Renal pelvis (tissue), 4 donors: Measurements from ENCODE around the gene CDC14B. TPM values are rescaled to one million over a fixed set of nuclear protein-coding genes. Genes with fewer than 3 reads are reported as not detected.
"Not testable (repeated sequence)": the region's sequence is repeated elsewhere in the genome, so short reads cannot be mapped to it uniquely, and the experiment has no call there.

Experiments
- DNase-seq: peaks from one replicate; pipeline ENCODE4 v3.0.0-alpha.2; 2013
- polyA plus RNA-seq, 3 donors: library from polyadenylated mRNA; unstranded; fragments of 120-200 nt; gene quantifications; one replicate each; pipeline ENCODE4 v1.2.1, GENCODE V29; 2013; ENCODE audit not compliant: insufficient read length in 3 of 3

The CDC14B gene
- polyA plus RNA-seq, 3 donors, result 22.7 to 28.7 (median 27.9) TPM

- DNase-seq, result no peak
Measured at GRCh38 chr9:96508227-96508940, 111.3 kb downstream of the CDC14B start.

GRCh38 chr9:96505316-96505991, 114.2 kb downstream of the CDC14B start:
- no peak for DNase-seq

- DNase-seq, result no peak
Measured at GRCh38 chr9:96503918-96504317, 115.7 kb downstream of the CDC14B start.

GRCh38 chr9:96503374-96503748, 116.3 kb downstream of the CDC14B start:
- not testable (repeated sequence) for DNase-seq

- no peak for DNase-seq
Measured at GRCh38 chr9:96502539-96503373, 116.9 kb downstream of the CDC14B start.

GRCh38 chr9:96501633-96502538, 117.8 kb downstream of the CDC14B start:
- DNase-seq, result no peak

- DNase-seq, result no peak
Measured at GRCh38 chr9:96500696-96501632, 118.7 kb downstream of the CDC14B start.

- no peak for DNase-seq
Measured at GRCh38 chr9:96499257-96499656, 120.4 kb downstream of the CDC14B start.

- no peak for DNase-seq
Measured at GRCh38 chr9:96498796-96499195, 120.8 kb downstream of the CDC14B start.

GRCh38 chr9:96497117-96497399, 122.6 kb downstream of the CDC14B start:
- no peak for DNase-seq

- DNase-seq, result no peak
Measured at GRCh38 chr9:96496368-96497116, 123.1 kb downstream of the CDC14B start.

- DNase-seq, result no peak
Measured at GRCh38 chr9:96495341-96495740, 124.3 kb downstream of the CDC14B start.

- DNase-seq, result no peak
Measured at GRCh38 chr9:96494215-96494800, 125.3 kb downstream of the CDC14B start.

- DNase-seq, result no peak
Measured at GRCh38 chr9:96493757-96494156, 125.9 kb downstream of the CDC14B start.

- DNase-seq, result no peak
Measured at GRCh38 chr9:96492993-96493531, 126.6 kb downstream of the CDC14B start.

- no peak for DNase-seq
Measured at GRCh38 chr9:96491880-96492525, 127.6 kb downstream of the CDC14B start.

- peak; percentile 64 for DNase-seq
Measured at GRCh38 chr9:96491079-96491879, 128.4 kb downstream of the CDC14B start.
